Body of pancreas (tissue), 4 donors: Measurements from ENCODE around the gene SCGN.

ENCODE experiments used
- POLR2A ChIP-seq, 3 donors: fragments of 450-650 bp; IDR thresholded peaks; one replicate each; pipeline ENCODE4 v1.6.1; 2016; ENCODE audit warnings: antibody characterized with exemption in 3 of 3, mild to moderate bottlenecking in 2 of 3
- TF ChIP-seq, protein P1 (sequence below), 7 experiments: fragments of 450-650 bp in 4 of 7; fragments of 200-600 bp in 3 of 7; sonication (generic) in 3 of 7; IDR thresholded peaks; one replicate each; pipeline ENCODE4 v1.5.1; 2016 to 2019; ENCODE audit warnings: antibody characterized with exemption in 7 of 7

DNA sequence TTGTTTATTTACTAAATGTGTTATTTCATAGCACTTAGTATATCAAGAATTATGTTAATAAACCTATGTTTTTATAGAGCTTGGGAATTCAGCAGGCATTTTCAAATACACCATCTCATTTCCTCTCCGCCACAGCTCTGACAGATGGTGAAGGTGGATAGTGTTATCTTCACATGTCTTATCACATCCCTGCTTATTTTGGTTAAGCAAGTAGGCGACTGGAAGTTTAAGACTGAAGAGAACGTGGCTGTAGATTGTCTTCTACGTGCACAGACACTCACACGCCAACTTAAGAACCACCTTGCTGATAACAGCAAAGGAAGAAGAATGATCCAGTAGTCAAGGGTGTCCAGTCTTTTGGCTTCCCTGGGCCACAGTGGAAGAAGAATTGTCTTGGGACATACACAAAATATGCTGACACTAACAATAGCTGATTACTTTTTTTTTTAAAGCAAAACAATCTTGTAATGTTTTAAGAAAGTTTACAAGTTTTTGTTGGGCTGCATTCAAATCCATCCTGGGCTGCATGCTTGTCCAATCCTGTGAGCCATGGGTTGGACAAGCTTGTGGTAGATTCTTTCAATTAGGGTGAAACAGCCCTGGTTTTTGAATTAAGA is 43.3 kb upstream of the SCGN start:
- TF ChIP-seq POLR2A (IDR thresholded peaks at IDR 0.05), result no peak
- TF ChIP-seq, protein P1, sequence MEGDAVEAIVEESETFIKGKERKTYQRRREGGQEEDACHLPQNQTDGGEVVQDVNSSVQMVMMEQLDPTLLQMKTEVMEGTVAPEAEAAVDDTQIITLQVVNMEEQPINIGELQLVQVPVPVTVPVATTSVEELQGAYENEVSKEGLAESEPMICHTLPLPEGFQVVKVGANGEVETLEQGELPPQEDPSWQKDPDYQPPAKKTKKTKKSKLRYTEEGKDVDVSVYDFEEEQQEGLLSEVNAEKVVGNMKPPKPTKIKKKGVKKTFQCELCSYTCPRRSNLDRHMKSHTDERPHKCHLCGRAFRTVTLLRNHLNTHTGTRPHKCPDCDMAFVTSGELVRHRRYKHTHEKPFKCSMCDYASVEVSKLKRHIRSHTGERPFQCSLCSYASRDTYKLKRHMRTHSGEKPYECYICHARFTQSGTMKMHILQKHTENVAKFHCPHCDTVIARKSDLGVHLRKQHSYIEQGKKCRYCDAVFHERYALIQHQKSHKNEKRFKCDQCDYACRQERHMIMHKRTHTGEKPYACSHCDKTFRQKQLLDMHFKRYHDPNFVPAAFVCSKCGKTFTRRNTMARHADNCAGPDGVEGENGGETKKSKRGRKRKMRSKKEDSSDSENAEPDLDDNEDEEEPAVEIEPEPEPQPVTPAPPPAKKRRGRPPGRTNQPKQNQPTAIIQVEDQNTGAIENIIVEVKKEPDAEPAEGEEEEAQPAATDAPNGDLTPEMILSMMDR (IDR thresholded peaks at IDR 0.05), result no peak
